ENCODE measurements around the gene TNRC18.
"Not testable (repeated sequence)": the region's sequence is repeated elsewhere in the genome, so short reads cannot be mapped to it uniquely, and the experiment has no call there.

Gene TNRC18

GRCh38 chr7:5287802-5288201, 135.8 kb downstream of the TNRC18 start:
- DNase-seq, result no peak

- DNase-seq, result not testable (repeated sequence)
Measured at GRCh38 chr7:5287373-5287772, 136.3 kb downstream of the TNRC18 start.

- DNase-seq, result no peak
Measured at GRCh38 chr7:5286933-5287332, 136.7 kb downstream of the TNRC18 start.

GRCh38 chr7:5284304-5285281, 139.0 kb downstream of the TNRC18 start:
- DNase-seq, result peak; percentile 84

- no peak for DNase-seq
Measured at GRCh38 chr7:5283421-5284303, 140.0 kb downstream of the TNRC18 start.

GRCh38 chr7:5282543-5283316, 140.9 kb downstream of the TNRC18 start, which contains the start of gene SLC29A4:
SLC29A4 (plus strand) TSS chr7:5282943; CDS start chr7:5287817, 4,874 bp downstream.
- peak; percentile 36 for DNase-seq

GRCh38 chr7:5281598-5282500, 141.8 kb downstream of the TNRC18 start:
- not testable (repeated sequence) for DNase-seq

- DNase-seq, result no peak
Measured at GRCh38 chr7:5279734-5280133, 143.9 kb downstream of the TNRC18 start.

- no peak for DNase-seq
Measured at GRCh38 chr7:5278766-5279165, 144.9 kb downstream of the TNRC18 start.

GRCh38 chr7:5276611-5277010, 147.0 kb downstream of the TNRC18 start:
- DNase-seq, result no peak

GRCh38 chr7:5276123-5276522, 147.5 kb downstream of the TNRC18 start:
- DNase-seq, result not testable (repeated sequence)

GRCh38 chr7:5275510-5275909, 148.1 kb downstream of the TNRC18 start:
- peak; percentile 9 for DNase-seq

- DNase-seq, result peak; percentile 9
Measured at GRCh38 chr7:5274985-5275431, 148.6 kb downstream of the TNRC18 start.

GRCh38 chr7:5274441-5274840, 149.2 kb downstream of the TNRC18 start:
- no peak for DNase-seq

GRCh38 chr7:5273831-5274405, 149.7 kb downstream of the TNRC18 start:
- DNase-seq, result not testable (repeated sequence)

- DNase-seq, result no peak
Measured at GRCh38 chr7:5270788-5271187, 152.8 kb downstream of the TNRC18 start.

- DNase-seq, result not testable (repeated sequence)
Measured at GRCh38 chr7:5269992-5270657, 153.5 kb downstream of the TNRC18 start.

- not testable (repeated sequence) for DNase-seq
Measured at GRCh38 chr7:5267829-5268228, 155.8 kb downstream of the TNRC18 start.

- peak; percentile 91 for DNase-seq
Measured at GRCh38 chr7:5266191-5267028, 157.2 kb downstream of the TNRC18 start.

Data from NCI-H1436 (cell line).